ENCODE results near the gene ABCC11. TPM values are rescaled to one million over a fixed set of nuclear protein-coding genes. Genes with fewer than 3 reads are reported as not detected.

The ABCC11 gene
- total and polyA plus RNA-seq, 2 of the 13 experiments (the other 11 are each of a cell fraction or from before 2014, with no cell fraction given): 1.0 to 1.4 TPM

- no peak for TF ChIP-seq ZBTB14 (CRISPR knock-in tag; IDR thresholded peaks at IDR 0.05)
- TF ChIP-seq IKZF4 (CRISPR knock-in tag; IDR thresholded peaks at IDR 0.05; ENCODE audit: borderline replicate concordance, low read depth, not compliant biosample characterization): no peak
- TF ChIP-seq KAT7 (CRISPR knock-in tag; IDR thresholded peaks at IDR 0.05; ENCODE audit: borderline replicate concordance): peak; percentile 69; the same call in 1 of the 2 replicates
- no peak for TF ChIP-seq ZNF280B (CRISPR knock-in tag; IDR thresholded peaks at IDR 0.05; ENCODE audit: borderline replicate concordance)
- TF ChIP-seq ZFP82 (CRISPR knock-in tag; IDR thresholded peaks at IDR 0.05; ENCODE audit: borderline replicate concordance): no peak
- TF ChIP-seq ZBTB8A (CRISPR knock-in tag; IDR thresholded peaks at IDR 0.05; ENCODE audit: borderline replicate concordance, low read depth): no peak
- peak; percentile 89; the same call in 1 of the 2 replicates for TF ChIP-seq DNMT1 (CRISPR knock-in tag; IDR thresholded peaks at IDR 0.05)
- TF ChIP-seq ZC3H13 (CRISPR knock-in tag; IDR thresholded peaks at IDR 0.05): peak; percentile 41; the same call in 1 of the 2 replicates
- TF ChIP-seq ZNF138 (CRISPR knock-in tag; IDR thresholded peaks at IDR 0.05; ENCODE audit: low read depth): no peak
- peak; percentile 100 for TF ChIP-seq HNF4A (CRISPR knock-in tag; IDR thresholded peaks at IDR 0.05)
- peak; percentile 90 for TF ChIP-seq ZNF772 (CRISPR knock-in tag; IDR thresholded peaks at IDR 0.05)
- TF ChIP-seq NFRKB (IDR thresholded peaks at IDR 0.05): no peak
- TF ChIP-seq ZNF558 (CRISPR knock-in tag; IDR thresholded peaks at IDR 0.05; ENCODE audit: borderline replicate concordance): no peak
- no peak for TF ChIP-seq AGO1 (IDR thresholded peaks at IDR 0.05; ENCODE audit: low read depth, low read length, poor library complexity, severe bottlenecking)
- TF ChIP-seq ZNF260 (CRISPR knock-in tag; IDR thresholded peaks at IDR 0.05; ENCODE audit: borderline replicate concordance, low read depth): no peak
- 0 out of 2 replicates have a peak, but pooled peaks have one; percentile 65 for TF ChIP-seq AFF4 (CRISPR knock-in tag; IDR thresholded peaks at IDR 0.05)
- TF ChIP-seq HNRNPL (IDR thresholded peaks at IDR 0.05; ENCODE audit: low read depth, low read length): no peak
- TF ChIP-seq SNAPC2 (CRISPR knock-in tag; IDR thresholded peaks at IDR 0.05): no peak
- TF ChIP-seq WIZ (CRISPR knock-in tag; IDR thresholded peaks at IDR 0.05): peak; percentile 93; the same call in 1 of the 2 replicates
- TF ChIP-seq ESRRA (CRISPR knock-in tag; IDR thresholded peaks at IDR 0.05; ENCODE audit: low read depth): peak; percentile 96
- peak; percentile 38; the same call in 1 of the 2 replicates for TF ChIP-seq ZNF747 (CRISPR knock-in tag; IDR thresholded peaks at IDR 0.05; ENCODE audit: borderline replicate concordance)
- TF ChIP-seq ZNF577 (CRISPR knock-in tag; IDR thresholded peaks at IDR 0.05; ENCODE audit: borderline replicate concordance, low read depth): no peak
- peak; percentile 89 for TF ChIP-seq ZMAT3 (CRISPR knock-in tag; conservative IDR thresholded peaks at IDR 0.05)
Measured at GRCh38 chr16:48203974-48204824, 43.1 kb downstream of the ABCC11 start (continued).

Data from HepG2 (cell line).